SKM-1 treated with dmso at 0.1 percent for 144 hours (cell line): ENCODE data around the gene FAHD2B.
"Not testable (repeated sequence)": the region's sequence is repeated elsewhere in the genome, so short reads cannot be mapped to it uniquely, and the experiment has no call there.

Experiments used
- DNase-seq: peaks from one replicate; lab custom pipeline; 2025; ENCODE audit not compliant: unreplicated experiment; lab: John Stamatoyannopoulos, UW

FAHD2B gene, protein sequence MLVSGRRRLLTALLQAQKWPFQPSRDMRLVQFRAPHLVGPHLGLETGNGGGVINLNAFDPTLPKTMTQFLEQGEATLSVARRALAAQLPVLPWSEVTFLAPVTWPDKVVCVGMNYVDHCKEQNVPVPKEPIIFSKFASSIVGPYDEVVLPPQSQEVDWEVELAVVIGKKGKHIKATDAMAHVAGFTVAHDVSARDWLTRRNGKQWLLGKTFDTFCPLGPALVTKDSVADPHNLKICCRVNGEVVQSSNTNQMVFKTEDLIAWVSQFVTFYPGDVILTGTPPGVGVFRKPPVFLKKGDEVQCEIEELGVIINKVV

DNA sequence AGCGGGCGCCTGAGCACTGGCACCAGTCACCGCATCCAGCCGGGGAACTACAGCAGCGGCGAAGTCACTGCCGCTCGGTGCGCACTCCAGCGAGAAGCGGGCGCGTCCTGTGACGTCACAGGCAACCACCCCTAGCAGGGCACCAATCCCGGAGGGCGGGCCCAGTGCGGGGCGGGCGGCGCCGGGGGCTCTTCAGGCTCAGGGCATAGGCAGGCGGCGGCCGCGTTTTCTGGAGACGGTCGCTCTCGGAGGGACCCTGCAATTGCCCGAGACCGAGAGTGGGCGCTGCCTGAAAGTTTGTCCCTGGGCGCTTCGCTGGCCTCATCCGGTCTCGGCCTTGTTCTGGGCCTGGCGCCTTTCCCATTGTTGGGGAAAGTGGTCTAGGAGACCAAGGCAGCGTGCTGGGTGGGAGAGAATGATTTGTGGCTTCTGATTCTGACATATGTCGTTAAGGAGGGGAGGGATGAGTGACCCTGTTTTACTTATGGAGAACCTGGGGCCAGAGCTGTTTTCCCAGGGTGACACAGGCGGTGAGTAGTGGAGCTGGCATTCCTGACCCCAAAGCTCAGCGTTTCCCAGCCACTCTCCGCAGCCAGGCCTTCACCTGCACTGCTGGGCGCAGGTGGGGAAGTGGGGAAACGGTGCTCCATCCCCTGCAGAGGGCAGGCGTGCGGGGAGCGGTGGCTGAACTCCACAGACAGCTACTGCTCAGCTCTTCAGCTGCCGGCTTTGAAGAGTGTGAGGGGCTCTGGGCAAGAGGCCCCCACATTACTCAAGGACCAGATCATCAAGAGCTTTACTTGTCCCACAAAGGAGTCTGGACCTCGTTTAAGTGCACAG is at the start of gene FAHD2B:
Gene FAHD2B (minus strand): TSS at position 111 of the 840 bp plus-strand sequence. CDS start 3,176 bp downstream, outside the sequence.
- peak; percentile 1 for DNase-seq

DNA sequence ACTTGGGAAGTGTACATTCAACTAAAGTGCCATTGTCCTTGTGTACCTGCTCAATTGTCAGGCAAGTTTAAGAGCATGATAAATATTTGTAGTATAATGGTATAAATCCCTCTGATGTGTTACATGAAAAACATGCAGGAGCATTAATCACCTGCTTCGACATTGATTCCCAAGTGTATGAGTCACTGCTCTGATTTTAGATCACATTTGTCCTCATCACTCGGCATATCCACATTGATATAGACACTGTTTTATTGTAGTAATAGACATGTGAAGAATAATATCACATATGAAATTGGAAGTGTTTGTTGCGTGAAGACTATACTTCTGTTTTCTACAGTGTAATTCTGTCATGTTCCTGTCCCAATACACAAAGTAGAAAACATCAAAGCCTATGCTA is 49.3 kb upstream of the FAHD2B start:
- not testable (repeated sequence) for DNase-seq

DNA sequence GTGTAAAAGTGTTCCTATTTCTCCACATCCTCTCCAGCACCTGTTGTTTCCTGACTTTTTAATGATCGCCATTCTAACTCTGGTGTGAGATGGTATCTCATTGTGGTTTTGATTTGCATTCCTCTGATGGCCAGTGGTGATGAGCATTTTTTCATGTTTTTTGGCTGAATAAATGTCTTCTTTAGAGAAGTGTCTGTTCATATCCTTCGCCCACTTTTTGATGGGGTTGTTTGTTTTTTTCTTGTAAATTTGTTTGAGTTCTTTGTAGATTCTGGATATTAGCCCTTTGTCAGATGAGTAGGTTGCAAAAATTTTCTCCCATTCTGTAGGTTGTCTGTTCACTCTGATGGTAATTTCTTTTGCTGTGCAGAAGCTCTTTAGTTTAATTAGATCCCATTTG is 34.4 kb upstream of the FAHD2B start:
- not testable (repeated sequence) for DNase-seq

DNA sequence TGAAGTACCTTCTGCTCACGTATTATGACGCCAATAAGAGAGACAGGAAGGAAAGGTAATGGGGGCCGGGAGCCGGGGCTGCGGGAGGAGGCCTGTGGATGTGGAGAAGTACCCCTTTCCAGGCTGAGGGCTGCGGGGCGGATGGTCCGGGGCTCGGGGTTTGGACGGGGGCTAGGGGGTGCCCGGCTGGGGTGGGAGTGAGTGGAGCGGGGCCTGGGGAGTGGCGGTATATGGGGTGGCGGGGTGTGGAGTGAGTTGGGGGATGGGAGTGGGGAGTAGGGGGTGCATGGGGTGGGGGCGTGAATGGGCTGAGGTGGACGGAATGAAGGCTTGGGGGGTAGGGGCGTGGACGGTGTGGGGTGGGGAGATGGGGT is 19.2 kb upstream of the FAHD2B start:
- DNase-seq: not testable (repeated sequence)

DNA sequence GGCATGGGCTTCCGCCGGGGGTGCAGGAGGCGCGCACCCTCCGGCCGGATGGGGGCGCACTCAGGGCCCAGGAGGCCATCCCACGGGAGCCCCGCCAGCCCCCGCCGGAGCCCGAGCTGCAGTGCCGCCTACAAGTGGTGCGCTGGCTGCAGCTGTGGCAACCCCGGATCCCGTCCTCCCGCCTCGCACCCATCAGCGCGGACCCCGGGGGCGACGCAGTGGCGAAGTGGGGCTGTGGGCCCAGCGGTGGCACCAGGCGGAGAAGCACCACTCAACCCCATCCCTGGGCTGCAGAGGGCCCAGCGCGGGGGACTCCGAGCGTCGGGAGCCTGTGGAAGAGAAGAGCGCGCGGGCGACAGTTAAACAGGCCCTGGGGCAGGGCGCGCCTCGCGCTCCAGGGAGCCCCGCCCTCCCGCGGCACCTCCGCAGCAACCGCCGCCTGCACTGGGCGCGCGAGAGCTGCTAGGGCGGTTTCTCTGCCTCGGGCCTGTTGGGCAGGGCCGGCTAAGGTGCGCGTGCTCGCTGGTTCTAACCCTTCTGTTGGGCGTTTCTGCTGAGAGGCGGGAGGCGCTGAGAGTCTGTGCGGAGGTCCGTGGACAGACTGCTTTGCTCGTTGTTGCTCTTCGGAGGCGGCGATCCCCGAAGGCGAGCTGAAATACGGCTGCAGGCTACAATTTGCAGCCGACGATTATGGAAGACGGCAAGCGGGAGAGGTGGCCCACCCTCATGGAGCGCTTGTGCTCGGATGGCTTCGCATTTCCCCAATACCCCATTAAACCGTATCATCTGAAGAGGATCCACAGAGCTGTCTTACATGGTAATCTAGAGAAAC is 18.6 kb upstream of the FAHD2B start, which contains the start of gene ANKRD36:
Gene ANKRD36 (plus strand): TSS at position 104 of the 832 bp plus-strand sequence. CDS start 587 bp downstream, at position 691.
- DNase-seq: not testable (repeated sequence)

DNA sequence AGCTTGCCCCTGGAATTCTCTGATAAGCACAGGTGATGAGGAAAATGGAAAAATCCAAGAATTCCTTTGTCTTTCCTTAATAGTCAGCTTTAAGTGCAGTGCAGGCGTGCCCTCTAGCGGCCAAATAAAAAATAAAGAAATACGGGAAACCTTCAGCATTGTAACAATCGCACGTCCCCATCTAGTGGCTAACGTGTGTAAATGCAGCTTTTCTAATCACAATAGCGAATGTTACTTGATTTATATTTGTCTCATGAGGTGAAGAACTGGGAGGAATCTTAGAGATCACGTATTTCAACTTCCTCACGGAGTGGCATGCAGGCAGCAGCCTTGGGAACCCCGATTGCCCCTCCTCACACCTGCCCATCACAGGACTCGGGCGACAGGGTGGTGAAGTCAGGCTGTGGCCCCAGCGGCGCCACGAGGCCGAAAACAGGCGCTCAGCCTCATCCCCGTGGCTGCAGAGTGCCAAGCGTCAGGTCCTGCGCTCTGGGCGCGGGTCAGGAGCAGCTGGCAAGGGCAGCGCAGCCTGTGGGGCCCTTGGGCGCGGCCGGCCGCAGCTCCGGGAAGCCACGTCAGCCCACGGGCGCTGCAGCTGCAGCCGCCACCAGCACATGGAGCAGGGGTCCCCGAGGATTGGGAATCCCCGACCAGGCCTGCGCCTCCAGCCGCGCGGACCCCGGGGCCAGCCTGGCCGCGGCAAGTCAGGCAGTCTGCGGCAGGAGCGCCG is 17.8 kb upstream of the FAHD2B start:
- not testable (repeated sequence) for DNase-seq

DNA sequence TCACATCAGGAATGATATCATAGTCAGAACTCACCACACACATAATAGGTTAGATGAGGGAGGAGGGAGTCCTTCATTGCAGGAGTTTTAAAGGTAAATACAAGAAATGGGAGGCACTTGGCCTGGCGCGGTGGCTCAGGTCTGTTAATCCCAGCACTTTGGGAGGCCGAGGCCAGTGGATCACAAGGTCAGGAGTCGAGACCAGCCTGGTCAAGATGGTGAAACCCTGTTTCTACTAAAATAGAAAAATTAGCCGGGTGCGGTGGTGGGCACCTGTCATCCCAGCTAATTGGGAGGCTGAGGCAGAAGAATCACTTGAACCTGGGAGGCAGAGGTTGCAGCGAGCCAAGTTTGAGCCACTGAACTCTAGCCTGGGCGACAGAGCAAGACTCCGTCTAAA is 16.6 kb upstream of the FAHD2B start:
- DNase-seq: not testable (repeated sequence)

DNA sequence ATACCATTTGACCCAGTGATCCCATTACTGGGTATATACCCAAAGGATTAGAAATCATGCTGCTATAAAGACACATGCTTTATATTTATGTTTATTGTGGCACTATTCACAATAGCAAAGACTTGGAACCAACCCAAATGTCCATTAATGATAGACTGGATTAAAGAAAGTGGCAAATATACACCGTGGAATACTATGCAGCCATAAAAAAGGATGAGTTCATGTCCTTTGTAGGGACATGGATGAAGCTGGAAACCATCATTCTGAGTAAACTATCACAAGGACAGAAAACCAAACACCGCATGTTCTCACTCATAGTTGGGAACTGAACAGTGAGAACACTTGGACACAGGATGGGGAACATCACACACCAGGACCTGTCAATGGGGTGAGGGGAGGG is 12.2 kb upstream of the FAHD2B start:
- not testable (repeated sequence) for DNase-seq

DNA sequence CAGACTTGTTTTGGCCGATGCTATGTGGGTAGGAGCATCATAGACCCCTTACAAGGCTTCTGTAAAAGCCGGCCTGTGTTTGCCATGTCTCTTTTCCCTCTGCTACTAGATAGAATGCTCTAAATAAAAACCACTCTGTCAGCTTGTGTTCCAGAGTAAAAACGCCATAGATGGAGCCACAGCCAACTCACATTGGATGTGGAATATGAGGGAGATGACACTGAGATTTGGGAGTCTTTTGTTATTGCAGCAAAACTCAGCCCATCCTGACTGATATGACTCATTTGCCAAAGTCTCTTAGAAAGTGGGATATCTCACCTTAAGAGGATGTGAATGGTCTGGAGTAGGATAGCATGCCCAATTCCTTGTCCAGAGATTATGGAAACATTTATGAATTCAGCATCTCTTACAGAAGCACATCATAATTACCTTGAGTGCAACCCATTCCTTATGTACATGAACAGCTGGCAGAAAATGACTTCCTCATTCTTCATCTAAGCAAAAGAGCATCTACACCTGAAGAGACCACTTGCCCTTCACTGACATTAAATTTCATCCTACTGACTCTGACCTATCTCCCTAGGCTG is 4.2 kb upstream of the FAHD2B start:
- DNase-seq: not testable (repeated sequence)

DNA sequence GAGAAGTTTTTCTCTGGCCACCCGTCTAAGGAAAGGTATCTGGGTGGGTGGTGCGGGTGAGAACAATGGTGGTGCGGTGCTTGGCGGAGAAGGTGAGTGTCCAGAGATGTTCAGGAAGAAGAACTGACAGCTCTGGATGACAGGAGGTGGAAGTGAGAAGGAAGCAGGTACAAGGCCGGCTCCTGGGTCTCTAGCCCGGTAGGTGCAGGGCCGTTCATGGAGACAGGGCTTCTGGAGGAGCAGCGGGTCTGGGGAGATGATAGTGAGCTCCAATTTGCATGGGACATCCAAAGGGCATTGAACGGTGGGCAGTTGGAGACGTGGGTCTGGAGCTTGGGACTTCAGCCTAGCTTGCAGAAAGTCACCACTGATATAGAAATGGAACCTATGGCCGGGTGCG is 979 bp upstream of the FAHD2B start:
- DNase-seq: no peak

DNA sequence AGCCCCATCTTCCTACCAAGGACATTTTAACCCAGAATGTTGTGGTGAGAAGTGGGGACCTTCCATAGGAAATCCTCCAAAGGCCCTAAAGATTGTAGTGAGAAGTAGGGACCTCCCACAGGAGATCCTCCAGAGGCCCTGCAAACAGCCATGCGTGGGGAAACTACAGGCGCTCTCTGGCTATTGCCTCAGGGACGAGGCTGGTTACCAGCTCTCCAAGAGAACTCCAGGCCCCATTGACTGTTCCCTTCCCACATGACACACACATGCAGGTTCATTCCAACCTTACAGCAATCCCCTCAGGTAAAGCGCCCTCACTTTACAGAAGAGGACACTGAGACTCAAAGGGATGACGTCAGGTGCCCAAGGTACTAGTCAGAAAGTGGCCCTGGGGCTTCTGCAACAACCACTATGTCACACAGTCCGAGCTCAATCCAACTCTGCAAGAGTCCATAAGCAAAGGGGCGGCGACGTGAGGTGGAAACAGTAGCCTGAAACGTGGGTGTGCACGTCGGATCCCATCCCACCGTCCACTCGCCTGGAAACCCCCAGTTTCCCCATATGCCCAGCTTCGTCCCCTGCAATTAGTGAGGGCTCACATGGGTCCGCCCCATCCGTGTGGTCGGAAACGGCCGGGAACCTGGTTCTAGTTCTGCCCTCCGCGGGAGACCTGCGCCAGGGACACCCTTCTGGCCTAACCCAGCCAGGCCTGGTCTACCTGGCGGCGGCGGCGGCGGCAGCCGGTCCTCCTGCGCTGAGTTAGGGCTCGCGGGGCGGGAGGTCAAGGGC is 505 bp downstream of the FAHD2B start:
- not testable (repeated sequence) for DNase-seq

DNA sequence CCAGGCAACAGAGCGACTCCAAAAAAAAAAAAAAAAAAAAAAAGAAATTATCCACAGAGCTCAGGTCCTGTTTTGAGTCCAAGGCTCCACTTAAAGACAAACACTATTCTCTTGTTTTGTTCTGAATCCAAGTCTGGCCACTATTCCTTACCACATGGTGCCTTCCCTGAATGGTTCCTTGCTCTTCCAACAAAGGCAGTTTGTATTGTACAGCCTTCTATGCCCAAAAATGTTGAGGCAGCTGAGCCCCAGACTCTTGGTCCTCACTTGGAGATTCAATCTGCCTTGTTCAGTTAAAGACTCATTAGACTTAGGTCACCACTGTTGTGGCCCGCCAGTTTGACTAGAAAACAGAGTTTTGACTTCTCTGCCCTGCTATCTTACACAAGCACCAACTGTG is 1.7 kb downstream of the FAHD2B start:
- not testable (repeated sequence) for DNase-seq

DNA sequence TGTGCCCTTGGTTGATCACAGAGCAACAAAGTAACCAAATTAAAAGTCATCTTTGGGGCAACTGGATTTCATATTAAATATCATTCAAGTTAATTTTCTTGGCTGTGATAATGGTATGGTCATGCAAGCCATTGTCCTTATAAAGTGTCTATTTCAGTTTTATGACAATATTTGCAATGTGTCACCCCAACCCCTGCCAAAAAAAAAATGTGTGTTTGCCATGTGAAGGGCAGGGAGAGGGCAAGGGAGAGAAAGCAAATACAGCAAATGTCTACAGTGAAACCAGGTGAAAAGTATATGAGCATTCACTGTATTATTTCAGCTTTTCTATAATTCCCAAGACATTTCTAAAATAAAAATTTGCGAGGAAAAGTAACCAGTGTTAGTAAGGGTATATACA is 6.0 kb downstream of the FAHD2B start:
- DNase-seq: not testable (repeated sequence)

DNA sequence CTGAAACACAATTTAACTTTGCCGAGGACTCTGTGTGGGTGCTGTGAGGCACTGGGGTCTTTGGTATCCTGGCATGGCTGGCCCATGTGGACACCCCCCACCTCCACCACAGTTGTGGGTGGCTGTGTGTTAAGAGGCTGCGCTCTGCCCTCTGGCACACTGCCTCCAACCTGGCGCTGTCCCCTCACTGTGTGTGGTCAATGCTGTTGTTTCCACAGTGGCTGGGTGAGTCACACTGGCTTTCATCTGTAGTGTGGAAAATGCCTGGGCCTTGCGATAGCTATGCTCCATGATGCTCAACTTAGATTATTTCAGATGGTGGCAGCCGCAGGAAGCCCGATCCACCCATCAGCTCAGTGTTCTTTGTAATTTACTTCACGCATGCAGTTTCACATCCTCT is 9.6 kb downstream of the FAHD2B start:
- not testable (repeated sequence) for DNase-seq

DNA sequence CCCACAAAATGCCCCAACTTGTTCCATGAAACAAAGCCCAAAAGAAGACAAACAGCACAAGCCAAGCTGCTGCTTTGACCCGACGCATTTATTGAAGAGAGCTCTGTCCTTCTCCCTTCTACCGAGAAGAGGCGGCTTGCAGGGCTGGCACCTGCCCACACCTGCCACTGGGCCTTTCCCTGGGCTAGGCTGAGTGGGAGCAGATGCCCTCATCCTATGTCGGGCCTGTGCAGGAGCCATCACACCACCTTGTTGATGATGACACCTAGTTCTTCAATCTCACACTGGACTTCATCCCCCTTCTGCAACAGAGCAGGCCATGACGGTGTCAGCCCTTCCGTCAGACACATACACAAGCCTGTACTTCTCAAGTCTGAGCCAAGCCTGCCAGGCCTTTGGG is 11.2 kb downstream of the FAHD2B start:
- not testable (repeated sequence) for DNase-seq

DNA sequence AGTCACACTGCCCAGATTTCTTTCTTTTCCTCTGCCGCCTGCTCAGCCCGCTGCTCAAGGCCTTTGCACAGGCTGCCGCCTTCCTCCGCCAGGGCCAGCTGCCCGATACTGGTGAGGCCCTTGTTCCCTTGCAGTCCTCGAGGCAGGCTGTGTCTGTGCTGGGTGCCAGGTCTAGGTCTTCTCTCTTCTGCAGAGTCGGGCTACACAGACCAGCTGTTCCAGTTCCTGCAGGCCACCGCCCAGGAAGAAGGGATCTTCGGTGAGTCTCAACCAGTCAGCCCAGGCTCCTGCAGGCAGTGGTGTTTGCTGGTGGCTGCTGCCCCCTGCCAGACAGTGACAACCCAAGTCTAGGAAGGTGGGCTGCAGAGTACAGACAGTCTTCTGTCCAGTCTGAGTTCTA is 12.5 kb downstream of the FAHD2B start:
- not testable (repeated sequence) for DNase-seq

DNA sequence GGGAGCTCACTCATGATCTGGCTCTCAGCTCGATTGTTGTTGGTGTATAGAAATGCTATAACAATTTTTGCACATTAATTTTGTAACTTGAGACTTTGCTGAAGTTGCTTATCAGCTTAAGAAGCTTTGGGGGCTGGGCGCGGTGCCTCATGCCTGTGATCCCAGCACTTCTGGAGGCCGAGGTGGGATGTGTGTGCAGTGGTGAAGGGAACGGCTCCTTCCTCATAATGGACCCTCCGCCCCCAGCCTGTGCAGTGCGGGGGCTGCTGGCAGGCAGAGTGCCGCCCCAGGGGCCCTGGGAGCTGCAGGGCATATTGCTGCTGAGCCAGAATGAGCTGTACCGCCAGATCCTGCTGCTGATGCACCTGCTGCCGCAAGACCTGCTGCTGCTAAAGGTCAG is 13.8 kb downstream of the FAHD2B start:
- not testable (repeated sequence) for DNase-seq

DNA sequence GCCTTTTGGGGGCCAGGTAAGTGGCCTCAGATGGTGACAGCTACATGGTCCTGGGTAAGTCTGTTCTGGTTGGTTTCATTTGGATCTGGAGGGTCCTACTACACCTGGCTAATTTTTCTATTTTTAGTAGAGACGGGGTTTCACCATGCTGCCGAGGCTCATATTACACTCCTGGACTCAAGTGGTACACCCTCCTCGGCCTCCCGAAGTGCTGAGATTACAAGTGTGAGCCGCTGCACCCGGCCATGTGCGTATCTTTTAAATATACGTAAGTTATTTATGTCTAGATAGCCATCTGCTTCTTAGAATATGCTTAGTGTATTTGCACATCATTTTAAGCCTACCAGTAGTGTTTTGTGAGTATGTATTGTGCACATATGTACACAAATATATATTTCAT is 17.5 kb downstream of the FAHD2B start:
- not testable (repeated sequence) for DNase-seq

DNA sequence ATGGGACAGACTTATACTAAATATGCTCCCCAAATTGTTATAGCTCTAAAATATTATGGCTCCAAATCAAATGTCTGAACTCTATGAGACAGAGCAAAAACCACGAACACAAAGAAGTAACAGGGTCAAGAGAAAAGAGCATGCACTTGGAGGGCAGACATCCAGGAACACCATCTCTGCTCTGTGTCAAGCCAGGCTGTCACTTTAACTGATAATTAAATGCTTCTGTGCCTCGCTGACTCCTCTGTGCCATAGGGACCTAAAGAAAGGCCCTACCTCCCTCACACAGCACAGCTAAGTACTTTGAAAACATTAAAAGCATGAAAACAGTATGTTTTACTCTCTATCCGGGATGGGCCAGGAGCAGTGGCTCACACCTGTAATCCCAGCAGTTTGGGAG is 23.8 kb downstream of the FAHD2B start:
- not testable (repeated sequence) for DNase-seq
